NB4 (cell line): ENCODE measurements around the gene CD74.

Experiments
- DNase-seq: peaks from one replicate; pipeline ENCODE4 v3.0.0; 2010; ENCODE audit warnings: low read depth
- H3K4me3 ChIP-seq: one replicate; pipeline ENCODE4 v1.5.1; 2011; ENCODE audit warnings: mild to moderate bottlenecking, low read depth, low read length, moderate library complexity
- CTCF ChIP-seq: IDR thresholded peaks from one replicate; pipeline ENCODE4 v1.5.1; 2012; ENCODE audit warnings: low read depth, low read length
- MAX ChIP-seq: IDR thresholded peaks from 2 replicates; pipeline ENCODE4 v1.6.1; 2011; ENCODE audit warnings: low read depth, low read length
- MYC ChIP-seq: IDR thresholded peaks from 2 replicates; pipeline ENCODE4 v1.6.1; 2011; ENCODE audit warnings: low read depth, low read length
- POLR2A ChIP-seq: IDR thresholded peaks from 2 replicates; pipeline ENCODE4 v1.6.1; 2011; ENCODE audit warnings: mild to moderate bottlenecking; ENCODE audit not compliant: insufficient read length; ENCODE audit errors: extremely low read depth

The CD74 gene

GRCh38 chr5:150407096-150407720, 5.5 kb downstream of the CD74 start:
- DNase-seq = no peak
- TF ChIP-seq MAX (no peak), CTCF (no peak)
- no peak overlapping the region for H3K4me3 ChIP-seq

DNA sequence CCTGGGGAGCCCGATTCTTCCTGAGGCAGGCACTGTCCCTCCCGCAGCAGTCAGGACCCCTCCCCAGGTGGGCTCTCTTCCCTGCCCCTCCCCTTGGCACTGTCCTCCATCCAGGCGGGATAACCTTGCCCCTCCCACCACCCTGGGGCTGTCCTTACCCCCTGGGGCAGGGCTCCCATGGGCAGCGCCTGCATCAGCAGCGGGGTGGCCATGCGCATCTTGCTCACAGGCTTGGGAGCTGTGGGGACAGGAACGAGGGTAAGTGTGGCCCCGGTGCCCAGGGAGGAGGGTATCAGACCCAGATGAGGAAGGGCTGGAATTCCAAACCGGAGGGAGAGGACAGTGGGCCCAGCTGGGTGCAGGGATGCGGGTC, 6.0 kb downstream of the CD74 start:
- no peak for DNase-seq
- no peak overlapping the region for H3K4me3 ChIP-seq
- TF ChIP-seq MYC = no peak
- no peak for TF ChIP-seq POLR2A
- TF ChIP-seq CTCF = no peak

DNA sequence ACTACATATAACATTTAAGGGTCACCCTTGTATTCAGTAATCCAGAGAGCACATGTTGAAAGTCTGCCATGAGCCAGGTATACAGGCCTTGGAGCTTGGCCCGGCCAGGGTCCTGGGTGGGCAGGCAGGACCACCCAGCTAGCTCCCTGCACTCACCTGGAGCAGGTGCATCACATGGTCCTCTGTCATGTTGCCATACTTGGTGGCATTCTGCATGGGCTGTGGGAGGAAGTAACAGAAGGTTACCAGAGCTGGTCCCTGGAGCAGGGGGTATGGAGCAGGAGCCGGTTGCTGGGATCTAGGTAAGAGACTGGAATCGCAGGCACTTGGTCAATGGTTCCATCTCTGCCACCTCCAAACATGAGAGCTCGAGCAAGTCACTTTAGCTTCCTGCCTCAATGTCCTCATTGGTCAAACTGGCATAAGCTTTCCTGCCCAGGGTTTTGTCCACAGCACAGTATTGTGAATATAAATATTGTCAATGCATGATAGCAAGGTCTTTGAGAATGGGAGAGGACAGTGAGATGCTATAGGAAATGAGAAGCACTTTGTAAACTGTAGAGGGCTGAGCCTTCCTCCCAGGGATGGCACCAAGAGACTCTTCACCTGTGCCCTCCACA, 6.5 kb downstream of the CD74 start:
- H3K4me3 ChIP-seq = no peak overlapping the region
- TF ChIP-seq CTCF (no peak), POLR2A (no peak), MYC (no peak), MAX (no peak)
- no peak for DNase-seq

DNA sequence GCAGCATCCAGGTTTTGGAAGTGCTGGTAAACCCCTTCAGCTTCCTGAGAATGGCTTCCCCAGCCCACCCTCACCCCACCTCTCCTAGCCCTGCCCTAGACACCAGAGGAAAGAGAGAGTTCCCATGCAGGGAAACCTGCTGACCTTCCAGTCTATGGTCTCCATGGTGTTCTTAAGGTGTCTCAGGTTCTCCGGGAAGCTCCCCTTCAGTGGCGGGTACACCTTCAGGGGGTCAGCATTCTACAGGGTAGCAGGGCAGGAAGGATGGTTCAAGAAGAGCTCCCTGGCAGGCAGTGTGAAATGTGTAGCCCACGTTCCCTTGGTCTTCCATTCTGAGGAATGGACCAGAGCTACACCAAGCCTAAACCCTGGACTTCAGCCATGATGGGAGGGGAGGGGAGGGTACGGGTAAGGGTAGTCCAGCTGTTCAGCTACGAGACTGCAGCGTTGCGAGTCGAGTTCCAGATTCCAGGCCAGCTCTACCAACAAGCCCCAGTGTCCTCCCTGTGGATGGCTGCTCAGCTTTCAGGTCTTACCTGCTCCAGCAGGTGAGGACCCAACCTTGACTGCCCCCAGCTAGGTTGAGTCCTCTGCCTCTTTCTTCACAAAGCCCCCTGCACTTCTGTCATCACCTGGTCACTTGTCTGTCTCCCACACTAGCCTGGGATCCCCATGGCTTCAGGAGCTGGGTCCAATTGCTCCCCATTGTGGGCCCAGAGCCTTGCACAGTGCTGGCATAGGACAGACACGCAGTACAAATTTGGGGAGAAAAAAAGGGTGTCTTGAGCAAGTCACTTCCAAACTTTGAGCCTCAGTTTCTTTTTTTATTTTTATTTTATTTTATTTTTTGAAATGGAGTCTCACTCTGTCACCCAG, 7.5 kb downstream of the CD74 start:
- TF ChIP-seq MAX (no peak), POLR2A (no peak), CTCF (no peak), MYC (no peak)
- H3K4me3 ChIP-seq = no peak overlapping the region
- no peak for DNase-seq

DNA sequence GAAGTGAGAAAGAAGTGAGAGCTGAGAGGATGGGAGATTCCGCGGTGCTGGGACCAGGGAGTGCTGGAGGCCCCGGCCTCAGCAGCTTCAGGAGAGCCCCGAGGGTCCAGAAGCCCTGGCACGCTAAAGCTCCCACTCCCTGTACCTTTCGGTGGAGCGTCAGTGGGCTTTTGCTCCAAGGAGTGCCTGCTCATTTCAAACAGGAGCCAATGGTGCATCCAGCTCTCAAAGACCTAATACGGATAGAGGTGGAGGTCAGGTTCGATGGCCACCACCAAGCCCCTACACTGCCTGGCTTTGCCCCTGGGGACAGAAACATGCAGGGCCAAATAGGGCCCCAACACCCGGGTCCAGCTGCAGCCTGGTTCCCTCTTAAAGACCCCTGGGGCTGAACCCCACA, 8.2 kb downstream of the CD74 start:
- H3K4me3 ChIP-seq = no peak overlapping the region
- DNase-seq = no peak
- TF ChIP-seq MAX = no peak
- TF ChIP-seq POLR2A = no peak
- no peak for TF ChIP-seq CTCF
